Ishikawa (cell line): Measurements from ENCODE around the gene PPME1.

Experiments used
- CEBPB ChIP-seq: IDR thresholded peaks from 2 replicates; pipeline ENCODE4 v1.6.1; 2012
- CREB1 ChIP-seq: IDR thresholded peaks from 2 replicates; pipeline ENCODE4 v1.6.1; 2012; ENCODE audit warnings: low read depth
- EGR1 ChIP-seq: IDR thresholded peaks from 2 replicates; pipeline ENCODE4 v1.6.1; 2012
- EP300 ChIP-seq: IDR thresholded peaks from 2 replicates; pipeline ENCODE4 v1.6.1; 2012; ENCODE audit warnings: borderline replicate concordance
- FOXM1 ChIP-seq: IDR thresholded peaks from 2 replicates; pipeline ENCODE4 v1.6.1; 2012; ENCODE audit warnings: low read depth, borderline replicate concordance
- NFIC ChIP-seq: IDR thresholded peaks from 2 replicates; pipeline ENCODE4 v1.6.1; 2012
- RAD21 ChIP-seq: IDR thresholded peaks from 2 replicates; pipeline ENCODE4 v1.6.1; 2012; ENCODE audit warnings: low read depth
- REST ChIP-seq: IDR thresholded peaks from 2 replicates; pipeline ENCODE4 v1.6.1; 2012; ENCODE audit warnings: low read depth, mild to moderate bottlenecking
- TAF1 ChIP-seq: IDR thresholded peaks from 2 replicates; pipeline ENCODE4 v1.6.1; 2012; ENCODE audit warnings: low read depth, mild to moderate bottlenecking
- TCF12 ChIP-seq: IDR thresholded peaks from 2 replicates; pipeline ENCODE4 v1.6.1; 2012; ENCODE audit warnings: low read depth
- TEAD4 ChIP-seq: IDR thresholded peaks from 2 replicates; pipeline ENCODE4 v1.6.1; 2012
- YY1 ChIP-seq: IDR thresholded peaks from 2 replicates; pipeline ENCODE4 v1.6.1; 2012; ENCODE audit warnings: low read depth
- ZBTB7A ChIP-seq: IDR thresholded peaks from 2 replicates; pipeline ENCODE4 v1.6.1; 2012; ENCODE audit warnings: low read depth
- TF ChIP-seq, protein P1 (sequence below): IDR thresholded peaks from 2 replicates; pipeline ENCODE4 v1.6.1; 2012
- TF ChIP-seq, protein P2 (sequence below): IDR thresholded peaks from 2 replicates; pipeline ENCODE4 v1.6.1; 2012

The PPME1 gene

GRCh38 chr11:74206746-74207145 lies 35.7 kb downstream of the PPME1 start:
- TF ChIP-seq ZBTB7A (no peak), TAF1 (no peak), CREB1 (no peak), EGR1 (no peak), YY1 (no peak), RAD21 (no peak), TCF12 (no peak), TEAD4 (no peak), FOXM1 (no peak), EP300 (no peak)
- TF ChIP-seq, protein P1, sequence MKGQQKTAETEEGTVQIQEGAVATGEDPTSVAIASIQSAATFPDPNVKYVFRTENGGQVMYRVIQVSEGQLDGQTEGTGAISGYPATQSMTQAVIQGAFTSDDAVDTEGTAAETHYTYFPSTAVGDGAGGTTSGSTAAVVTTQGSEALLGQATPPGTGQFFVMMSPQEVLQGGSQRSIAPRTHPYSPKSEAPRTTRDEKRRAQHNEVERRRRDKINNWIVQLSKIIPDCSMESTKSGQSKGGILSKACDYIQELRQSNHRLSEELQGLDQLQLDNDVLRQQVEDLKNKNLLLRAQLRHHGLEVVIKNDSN: no peak

DNA sequence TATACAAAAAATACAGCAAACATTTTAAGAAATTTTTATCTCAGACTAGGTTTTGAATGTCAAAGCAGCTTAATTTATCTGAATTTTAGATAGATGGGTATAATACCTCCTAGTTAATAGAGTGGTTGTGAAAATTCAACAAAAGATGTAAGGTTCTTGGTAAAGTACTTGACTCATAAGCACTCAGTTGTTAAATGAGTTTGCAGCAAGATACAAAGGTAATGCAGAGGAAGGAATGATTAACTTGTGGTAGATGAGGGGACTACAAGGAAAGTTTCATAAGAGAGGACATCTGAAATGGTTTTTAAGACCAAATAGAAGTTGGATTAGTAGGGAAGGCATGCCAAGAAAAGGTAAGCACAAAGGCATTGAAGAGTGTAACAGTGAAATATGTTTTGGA lies 37.4 kb downstream of the PPME1 start:
- no peak for TF ChIP-seq CREB1
- TF ChIP-seq EP300: no peak
- no peak for TF ChIP-seq TCF12
- no peak for TF ChIP-seq NFIC
- no peak for TF ChIP-seq ZBTB7A
- TF ChIP-seq RAD21: no peak
- TF ChIP-seq REST: no peak
- TF ChIP-seq CEBPB: no peak
- TF ChIP-seq TAF1: no peak

DNA sequence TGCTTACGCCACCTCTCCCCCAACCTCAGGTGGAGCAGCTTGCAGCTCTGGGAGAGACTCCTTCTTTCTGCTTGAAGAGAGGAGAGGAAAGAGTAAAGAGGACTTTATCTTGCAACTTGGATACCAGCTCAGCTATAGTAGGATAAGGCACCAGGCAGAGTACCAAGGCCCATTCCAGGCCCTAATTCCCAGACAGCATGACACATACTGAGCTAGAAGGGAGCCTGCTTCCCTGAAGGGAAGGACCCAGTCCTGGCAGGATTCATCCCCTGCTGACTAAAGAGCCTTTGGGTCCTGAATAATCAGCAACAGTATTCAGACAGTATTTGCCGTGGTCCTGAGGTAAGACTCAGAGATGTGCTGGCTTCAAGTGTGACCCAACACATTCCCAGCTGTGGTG lies 41.4 kb downstream of the PPME1 start:
- TF ChIP-seq TCF12: no peak
- TF ChIP-seq, protein P2, sequence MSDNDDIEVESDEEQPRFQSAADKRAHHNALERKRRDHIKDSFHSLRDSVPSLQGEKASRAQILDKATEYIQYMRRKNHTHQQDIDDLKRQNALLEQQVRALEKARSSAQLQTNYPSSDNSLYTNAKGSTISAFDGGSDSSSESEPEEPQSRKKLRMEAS: no peak
- TF ChIP-seq RAD21: no peak
- TF ChIP-seq TEAD4: no peak
- TF ChIP-seq NFIC: no peak
- no peak for TF ChIP-seq EGR1
- TF ChIP-seq, protein P1: no peak
- TF ChIP-seq CEBPB: no peak
- no peak for TF ChIP-seq YY1
- TF ChIP-seq ZBTB7A: no peak
- TF ChIP-seq CREB1: no peak
- no peak for TF ChIP-seq TAF1
- TF ChIP-seq FOXM1: no peak
- no peak for TF ChIP-seq EP300

DNA sequence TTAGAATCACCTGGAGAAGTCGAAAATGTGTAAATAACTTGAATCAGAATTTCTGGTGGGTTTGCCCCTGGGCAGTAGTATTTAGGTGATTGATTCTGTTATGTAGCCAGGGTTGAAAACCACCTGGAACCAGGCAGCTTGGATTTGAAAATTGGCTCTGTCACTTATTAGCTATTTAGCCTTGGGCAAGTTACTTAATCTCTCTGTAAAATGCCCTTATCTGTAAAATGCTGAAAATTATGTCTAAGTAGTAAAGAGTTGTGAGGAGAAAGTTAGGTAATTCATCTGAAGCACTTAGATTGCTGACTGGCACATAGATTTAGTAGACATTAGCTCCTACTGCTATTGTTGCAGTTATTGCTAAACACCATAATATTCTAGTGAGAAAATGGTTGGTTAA lies 49.3 kb downstream of the PPME1 start:
- TF ChIP-seq CEBPB: 0 out of 2 replicates have a peak, but pooled peaks have one; percentile 7
- TF ChIP-seq, protein P1: no peak

GRCh38 chr11:74221816-74222215 lies 50.7 kb downstream of the PPME1 start:
- TF ChIP-seq TCF12 (no peak), EGR1 (no peak), REST (no peak), ZBTB7A (no peak), EP300 (no peak), CREB1 (no peak), NFIC (no peak), CEBPB (no peak), TEAD4 (no peak)
- TF ChIP-seq, protein P2: no peak

DNA sequence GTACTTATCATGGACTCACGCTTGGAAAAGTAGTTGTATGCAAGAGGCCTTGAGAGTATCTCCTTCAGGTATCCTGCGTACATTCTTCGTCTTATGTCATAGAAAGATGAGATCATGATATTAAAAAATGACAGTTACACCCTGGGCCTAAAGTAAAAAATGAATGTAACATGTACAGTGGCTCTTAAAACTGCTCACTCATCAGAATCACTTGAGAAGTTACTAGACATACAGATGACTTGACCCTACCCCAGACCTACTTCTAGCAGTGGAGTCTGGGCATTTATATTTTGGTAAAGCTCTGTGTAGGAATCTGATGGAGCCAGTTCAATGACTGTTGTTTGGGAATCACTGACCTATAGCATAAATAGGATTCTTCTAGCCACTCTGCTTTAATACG lies 54.5 kb downstream of the PPME1 start:
- TF ChIP-seq, protein P1: no peak
- no peak for TF ChIP-seq NFIC
- TF ChIP-seq CREB1: no peak
- no peak for TF ChIP-seq TEAD4
- TF ChIP-seq RAD21: no peak
- TF ChIP-seq, protein P2: no peak
- TF ChIP-seq REST: no peak
- TF ChIP-seq TCF12: no peak
- TF ChIP-seq EP300: no peak
- TF ChIP-seq EGR1: no peak
- TF ChIP-seq ZBTB7A: no peak
- TF ChIP-seq CEBPB: no peak
- no peak for TF ChIP-seq FOXM1
- TF ChIP-seq YY1: no peak
- TF ChIP-seq TAF1: no peak
